ENCODE results near the gene SDK2. TPM values are rescaled to one million over a fixed set of nuclear protein-coding genes. Genes with fewer than 3 reads are reported as not detected.

The SDK2 gene
- total RNA-seq, 6 experiments from 2014 or later: 0.11 to 0.46 (median 0.25) TPM

- DNase-seq (no peak), ATAC-seq (no peak)
- no peak overlapping the region for H3K4me3 ChIP-seq
- H3K36me3 ChIP-seq: no peaks in the 10 kb centered on the region
- H3K27me3 ChIP-seq: no peaks in the 10 kb centered on the region
- no peaks in the 10 kb centered on the region for H3K9me3 ChIP-seq
- H3K4me1 ChIP-seq: no peaks in the 10 kb centered on the region
- intact Hi-C loops (cut with DNase I): no loop called here
- no peak for TF ChIP-seq POLR2A (IDR thresholded peaks at IDR 0.05)
- TF ChIP-seq CTCF (IDR thresholded peaks at IDR 0.05): no peak
- WGBS (ENCODE audit: insufficient coverage, low coverage, low lambda C conversion rate, missing lambda C conversion rate): 60% methylated on average over 3 of the region's 5 CpGs
- no peak overlapping the region for H3K27ac ChIP-seq
Measured at GRCh38 chr17:73468221-73468620, 176.0 kb downstream of the SDK2 start.

GRCh38 chr17:73467651-73468050, 176.6 kb downstream of the SDK2 start:
- no peak for DNase-seq
- intact Hi-C loops (cut with DNase I): no loop called here
- 64% methylated on average over 4 of the region's 6 CpGs for WGBS (ENCODE audit: insufficient coverage, low coverage, low lambda C conversion rate, missing lambda C conversion rate)
- no peak for ATAC-seq
- no peaks in the 10 kb centered on the region for H3K4me1 ChIP-seq
- H3K27ac ChIP-seq: no peak overlapping the region
- no peaks in the 10 kb centered on the region for H3K27me3 ChIP-seq
- H3K36me3 ChIP-seq: no peaks in the 10 kb centered on the region
- H3K9me3 ChIP-seq: no peaks in the 10 kb centered on the region
- H3K4me3 ChIP-seq: no peak overlapping the region
- TF ChIP-seq POLR2A (IDR thresholded peaks at IDR 0.05): no peak
- no peak for TF ChIP-seq CTCF (IDR thresholded peaks at IDR 0.05)

GRCh38 chr17:73466704-73467433, 177.4 kb downstream of the SDK2 start:
- Histone ChIP-seq H3K36me3 (no peaks in the 10 kb centered on the region), H3K27ac (no peak overlapping the region), H3K4me3 (no peak overlapping the region), H3K9me3 (no peaks in the 10 kb centered on the region), H3K27me3 (no peaks in the 10 kb centered on the region), H3K4me1 (no peaks in the 10 kb centered on the region)
- intact Hi-C loops (cut with DNase I): no loop called here
- 47% methylated on average over 2 of the region's 15 CpGs for WGBS (ENCODE audit: insufficient coverage, low coverage, low lambda C conversion rate, missing lambda C conversion rate)
- DNase-seq: no peak
- TF ChIP-seq POLR2A (IDR thresholded peaks at IDR 0.05) (no peak), CTCF (IDR thresholded peaks at IDR 0.05) (no peak)
- ATAC-seq: no peak

GRCh38 chr17:73465953-73466230, 178.4 kb downstream of the SDK2 start:
- intact Hi-C loops (cut with DNase I): no loop called here
- Histone ChIP-seq H3K4me3 (no peak overlapping the region), H3K36me3 (no peaks in the 10 kb centered on the region), H3K27me3 (no peaks in the 10 kb centered on the region), H3K9me3 (no peaks in the 10 kb centered on the region), H3K4me1 (no peaks in the 10 kb centered on the region), H3K27ac (no peak overlapping the region)
- WGBS (ENCODE audit: insufficient coverage, low coverage, low lambda C conversion rate, missing lambda C conversion rate): 60% methylated on average over 1 of the region's 2 CpGs
- ATAC-seq (no peak), DNase-seq (no peak)
- TF ChIP-seq CTCF (IDR thresholded peaks at IDR 0.05) (no peak), POLR2A (IDR thresholded peaks at IDR 0.05) (no peak)

All from right lobe of liver (tissue), 6 donors.